ENCODE data around the gene KRT33B. TPM values are rescaled to one million over a fixed set of nuclear protein-coding genes. Genes with fewer than 3 reads are reported as not detected.
"Not testable (repeated sequence)": the region's sequence is repeated elsewhere in the genome, so short reads cannot be mapped to it uniquely, and the experiment has no call there.

KRT33B gene
- total RNA-seq, 1 experiment from 2014 or later: not detected

- DNase-seq (ENCODE audit: low spot score); H3K9me3 Mint-ChIP-seq: not testable (repeated sequence)
- CTCF ChIA-PET: interaction anchor here (0.9 kb wide), 1 partner anchor 154 kb away, joined by 3 read pairs; no protein-coding TSS in a partner anchor
Measured at GRCh38 chr17:41395044-41395443, 25.4 kb upstream of the KRT33B start.

DNA sequence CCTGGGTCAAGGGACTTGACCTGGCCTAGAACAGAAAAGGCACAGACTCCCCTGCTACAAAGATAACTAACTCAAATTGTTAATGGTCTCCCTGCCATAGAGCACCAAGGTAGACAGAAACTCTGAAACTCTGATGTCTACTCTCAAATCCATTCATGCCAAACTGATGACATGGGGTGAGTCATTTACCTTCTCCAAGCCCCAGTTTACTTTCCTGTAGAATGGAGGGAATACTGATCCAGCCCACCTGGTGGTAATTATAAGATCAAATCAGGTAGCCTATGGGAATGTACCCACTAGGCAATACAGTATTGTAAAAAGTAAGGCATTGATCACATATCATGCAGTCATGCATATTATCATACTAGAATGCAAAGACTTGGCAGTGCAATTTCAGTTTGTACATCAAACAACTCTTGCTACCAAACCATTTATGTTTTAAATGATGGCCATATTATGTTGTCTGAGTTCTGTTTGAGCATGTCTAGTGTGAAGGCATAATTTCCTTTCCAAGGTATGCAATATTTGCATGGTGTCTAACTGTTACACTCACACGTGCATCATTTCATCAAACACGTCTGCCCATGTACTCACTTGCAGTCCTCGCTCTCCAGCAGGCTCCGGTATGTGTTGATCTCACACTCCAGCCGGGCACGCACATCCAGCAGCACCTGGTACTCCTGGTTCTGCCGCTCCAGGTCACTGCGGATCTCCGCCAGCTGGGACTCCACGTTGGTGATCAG lies 24.8 kb upstream of the KRT33B start:
- TF ChIP-seq CBFB (CRISPR knock-in tag; IDR thresholded peaks at IDR 0.05; ENCODE audit: low read depth): no peak
- TF ChIP-seq, protein P1, sequence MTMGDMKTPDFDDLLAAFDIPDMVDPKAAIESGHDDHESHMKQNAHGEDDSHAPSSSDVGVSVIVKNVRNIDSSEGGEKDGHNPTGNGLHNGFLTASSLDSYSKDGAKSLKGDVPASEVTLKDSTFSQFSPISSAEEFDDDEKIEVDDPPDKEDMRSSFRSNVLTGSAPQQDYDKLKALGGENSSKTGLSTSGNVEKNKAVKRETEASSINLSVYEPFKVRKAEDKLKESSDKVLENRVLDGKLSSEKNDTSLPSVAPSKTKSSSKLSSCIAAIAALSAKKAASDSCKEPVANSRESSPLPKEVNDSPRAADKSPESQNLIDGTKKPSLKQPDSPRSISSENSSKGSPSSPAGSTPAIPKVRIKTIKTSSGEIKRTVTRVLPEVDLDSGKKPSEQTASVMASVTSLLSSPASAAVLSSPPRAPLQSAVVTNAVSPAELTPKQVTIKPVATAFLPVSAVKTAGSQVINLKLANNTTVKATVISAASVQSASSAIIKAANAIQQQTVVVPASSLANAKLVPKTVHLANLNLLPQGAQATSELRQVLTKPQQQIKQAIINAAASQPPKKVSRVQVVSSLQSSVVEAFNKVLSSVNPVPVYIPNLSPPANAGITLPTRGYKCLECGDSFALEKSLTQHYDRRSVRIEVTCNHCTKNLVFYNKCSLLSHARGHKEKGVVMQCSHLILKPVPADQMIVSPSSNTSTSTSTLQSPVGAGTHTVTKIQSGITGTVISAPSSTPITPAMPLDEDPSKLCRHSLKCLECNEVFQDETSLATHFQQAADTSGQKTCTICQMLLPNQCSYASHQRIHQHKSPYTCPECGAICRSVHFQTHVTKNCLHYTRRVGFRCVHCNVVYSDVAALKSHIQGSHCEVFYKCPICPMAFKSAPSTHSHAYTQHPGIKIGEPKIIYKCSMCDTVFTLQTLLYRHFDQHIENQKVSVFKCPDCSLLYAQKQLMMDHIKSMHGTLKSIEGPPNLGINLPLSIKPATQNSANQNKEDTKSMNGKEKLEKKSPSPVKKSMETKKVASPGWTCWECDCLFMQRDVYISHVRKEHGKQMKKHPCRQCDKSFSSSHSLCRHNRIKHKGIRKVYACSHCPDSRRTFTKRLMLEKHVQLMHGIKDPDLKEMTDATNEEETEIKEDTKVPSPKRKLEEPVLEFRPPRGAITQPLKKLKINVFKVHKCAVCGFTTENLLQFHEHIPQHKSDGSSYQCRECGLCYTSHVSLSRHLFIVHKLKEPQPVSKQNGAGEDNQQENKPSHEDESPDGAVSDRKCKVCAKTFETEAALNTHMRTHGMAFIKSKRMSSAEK (CRISPR knock-in tag; IDR thresholded peaks at IDR 0.05; ENCODE audit: borderline replicate concordance): no peak
- no peak for TF ChIP-seq ATF1 (CRISPR knock-in tag; IDR thresholded peaks at IDR 0.05)
- TF ChIP-seq ZNF232 (CRISPR knock-in tag; IDR thresholded peaks at IDR 0.05): no peak
- no peak for TF ChIP-seq NR3C1 (CRISPR knock-in tag; conservative IDR thresholded peaks at IDR 0.05; ENCODE audit: low read depth)
- TF ChIP-seq TEAD1 (CRISPR knock-in tag; IDR thresholded peaks at IDR 0.05): no peak
- no peak for TF ChIP-seq ZMAT4 (CRISPR knock-in tag; IDR thresholded peaks at IDR 0.05)
- TF ChIP-seq, protein P2, sequence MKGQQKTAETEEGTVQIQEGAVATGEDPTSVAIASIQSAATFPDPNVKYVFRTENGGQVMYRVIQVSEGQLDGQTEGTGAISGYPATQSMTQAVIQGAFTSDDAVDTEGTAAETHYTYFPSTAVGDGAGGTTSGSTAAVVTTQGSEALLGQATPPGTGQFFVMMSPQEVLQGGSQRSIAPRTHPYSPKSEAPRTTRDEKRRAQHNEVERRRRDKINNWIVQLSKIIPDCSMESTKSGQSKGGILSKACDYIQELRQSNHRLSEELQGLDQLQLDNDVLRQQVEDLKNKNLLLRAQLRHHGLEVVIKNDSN (CRISPR knock-in tag; IDR thresholded peaks at IDR 0.05): no peak
- no peak for TF ChIP-seq ZNF138 (CRISPR knock-in tag; conservative IDR thresholded peaks at IDR 0.05)
- TF ChIP-seq, protein P3, sequence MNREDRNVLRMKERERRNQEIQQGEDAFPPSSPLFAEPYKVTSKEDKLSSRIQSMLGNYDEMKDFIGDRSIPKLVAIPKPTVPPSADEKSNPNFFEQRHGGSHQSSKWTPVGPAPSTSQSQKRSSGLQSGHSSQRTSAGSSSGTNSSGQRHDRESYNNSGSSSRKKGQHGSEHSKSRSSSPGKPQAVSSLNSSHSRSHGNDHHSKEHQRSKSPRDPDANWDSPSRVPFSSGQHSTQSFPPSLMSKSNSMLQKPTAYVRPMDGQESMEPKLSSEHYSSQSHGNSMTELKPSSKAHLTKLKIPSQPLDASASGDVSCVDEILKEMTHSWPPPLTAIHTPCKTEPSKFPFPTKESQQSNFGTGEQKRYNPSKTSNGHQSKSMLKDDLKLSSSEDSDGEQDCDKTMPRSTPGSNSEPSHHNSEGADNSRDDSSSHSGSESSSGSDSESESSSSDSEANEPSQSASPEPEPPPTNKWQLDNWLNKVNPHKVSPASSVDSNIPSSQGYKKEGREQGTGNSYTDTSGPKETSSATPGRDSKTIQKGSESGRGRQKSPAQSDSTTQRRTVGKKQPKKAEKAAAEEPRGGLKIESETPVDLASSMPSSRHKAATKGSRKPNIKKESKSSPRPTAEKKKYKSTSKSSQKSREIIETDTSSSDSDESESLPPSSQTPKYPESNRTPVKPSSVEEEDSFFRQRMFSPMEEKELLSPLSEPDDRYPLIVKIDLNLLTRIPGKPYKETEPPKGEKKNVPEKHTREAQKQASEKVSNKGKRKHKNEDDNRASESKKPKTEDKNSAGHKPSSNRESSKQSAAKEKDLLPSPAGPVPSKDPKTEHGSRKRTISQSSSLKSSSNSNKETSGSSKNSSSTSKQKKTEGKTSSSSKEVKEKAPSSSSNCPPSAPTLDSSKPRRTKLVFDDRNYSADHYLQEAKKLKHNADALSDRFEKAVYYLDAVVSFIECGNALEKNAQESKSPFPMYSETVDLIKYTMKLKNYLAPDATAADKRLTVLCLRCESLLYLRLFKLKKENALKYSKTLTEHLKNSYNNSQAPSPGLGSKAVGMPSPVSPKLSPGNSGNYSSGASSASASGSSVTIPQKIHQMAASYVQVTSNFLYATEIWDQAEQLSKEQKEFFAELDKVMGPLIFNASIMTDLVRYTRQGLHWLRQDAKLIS (CRISPR knock-in tag; IDR thresholded peaks at IDR 0.05; ENCODE audit: borderline replicate concordance): no peak
- no peak for TF ChIP-seq NR1H2 (CRISPR knock-in tag; IDR thresholded peaks at IDR 0.05)
- no peak for TF ChIP-seq NFATC4 (CRISPR knock-in tag; IDR thresholded peaks at IDR 0.05)
- no peak for TF ChIP-seq JUN (CRISPR knock-in tag; IDR thresholded peaks at IDR 0.05)
- no peak for TF ChIP-seq OVOL2 (CRISPR knock-in tag; IDR thresholded peaks at IDR 0.05; ENCODE audit: borderline replicate concordance)
- no peak for TF ChIP-seq MXD4 (CRISPR knock-in tag; IDR thresholded peaks at IDR 0.05; ENCODE audit: borderline replicate concordance)
- no peak for TF ChIP-seq AR (CRISPR knock-in tag; IDR thresholded peaks at IDR 0.05)
- TF ChIP-seq CREB1 (CRISPR knock-in tag; IDR thresholded peaks at IDR 0.05): no peak
- TF ChIP-seq FOXP1 (CRISPR knock-in tag; IDR thresholded peaks at IDR 0.05; ENCODE audit: borderline replicate concordance): no peak
- TF ChIP-seq EMX1 (CRISPR knock-in tag; IDR thresholded peaks at IDR 0.05): no peak
- H3K4me3 Mint-ChIP-seq: no peak overlapping the region
- POLR2A ChIA-PET: no interaction called here
- H3K36me3 Mint-ChIP-seq: no peaks in the 10 kb centered on the region
- H3K27me3 Mint-ChIP-seq (ENCODE audit: low read depth): no peaks in the 10 kb centered on the region
- ATAC-seq (no peak), DNase-seq (ENCODE audit: low spot score) (no peak)
- CTCF ChIA-PET: interaction anchor here (0.9 kb wide), 1 partner anchor 155 kb away, joined by 3 read pairs; no protein-coding TSS in a partner anchor
- H3K27ac Mint-ChIP-seq: no peak overlapping the region
- no peaks in the 10 kb centered on the region for H3K9me3 Mint-ChIP-seq
- H3K4me1 Mint-ChIP-seq: no peaks in the 10 kb centered on the region

More at GRCh38 chr17:41395044-41395443, 25.4 kb upstream of the KRT33B start:
- H3K27ac Mint-ChIP-seq; H3K27me3 Mint-ChIP-seq (ENCODE audit: low read depth); POLR2A ChIA-PET; H3K4me3 Mint-ChIP-seq; H3K36me3 Mint-ChIP-seq; H3K4me1 Mint-ChIP-seq; ATAC-seq: not testable (repeated sequence)

All from WTC11 (cell line).